Effector memory CD4-positive, alpha-beta T cell (primary cell): ENCODE measurements around the gene SNAP91.
"Not testable (repeated sequence)": the region's sequence is repeated elsewhere in the genome, so short reads cannot be mapped to it uniquely, and the experiment has no call there.

ENCODE experiments used
- DNase-seq, 3 donors: peaks; one replicate each; pipeline ENCODE4 v3.0.0-alpha.2; 2020
- H3K27ac ChIP-seq: 2 replicates; pipeline ENCODE4 v1.7.0; 2013; ENCODE audit warnings: mild to moderate bottlenecking, low read length, moderate library complexity; ENCODE audit not compliant: insufficient read depth, poor library complexity, severe bottlenecking
- H3K27me3 ChIP-seq: replicated peaks from 2 replicates; pipeline ENCODE4 v1.7.0; 2013; ENCODE audit warnings: mild to moderate bottlenecking, low read length; ENCODE audit not compliant: insufficient read depth, control insufficient read depth, poor library complexity, severe bottlenecking
- H3K36me3 ChIP-seq: 2 replicates; pipeline ENCODE4 v1.7.0; 2013; ENCODE audit warnings: mild to moderate bottlenecking, low read length, moderate library complexity; ENCODE audit not compliant: control insufficient read depth, insufficient read depth
- H3K4me1 ChIP-seq: 2 replicates; pipeline ENCODE4 v1.7.0; 2013; ENCODE audit warnings: low read length, mild to moderate bottlenecking; ENCODE audit not compliant: control insufficient read depth, insufficient read depth, poor library complexity, severe bottlenecking
- H3K4me3 ChIP-seq: 2 replicates; pipeline ENCODE4 v1.7.0; 2013; ENCODE audit warnings: low read length, low read depth, mild to moderate bottlenecking; ENCODE audit not compliant: insufficient read depth, poor library complexity, severe bottlenecking
- H3K9me3 ChIP-seq: 2 replicates; pipeline ENCODE4 v1.7.0; 2013; ENCODE audit warnings: mild to moderate bottlenecking, low read length, moderate library complexity; ENCODE audit not compliant: control insufficient read depth

The SNAP91 gene

DNA sequence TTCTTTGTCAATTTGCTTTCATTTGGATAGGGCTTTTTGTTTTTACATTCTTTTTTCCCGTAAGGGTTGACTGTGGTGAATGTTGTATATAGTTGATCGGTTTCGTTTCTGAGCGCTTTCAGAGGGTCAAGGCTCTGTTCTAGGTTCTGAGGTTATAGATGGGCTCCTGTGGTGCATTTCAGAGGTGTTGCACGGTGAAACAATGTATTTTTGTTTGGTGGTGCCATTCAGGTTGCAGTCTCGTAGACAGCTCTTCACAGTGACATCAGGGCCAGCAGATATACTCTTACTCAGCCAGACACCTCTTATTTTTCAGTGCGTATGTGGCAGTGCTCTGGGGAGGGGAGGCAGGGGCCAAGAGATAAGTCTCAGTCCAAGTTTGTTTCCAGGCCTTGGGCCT is 72.1 kb downstream of the SNAP91 start:
- no peaks in the 10 kb centered on the region for H3K4me1 ChIP-seq
- no peaks in the 10 kb centered on the region for H3K36me3 ChIP-seq
- no peak overlapping the region for H3K4me3 ChIP-seq
- H3K27me3 ChIP-seq, result no peaks in the 10 kb centered on the region
- no peak for DNase-seq
- H3K27ac ChIP-seq, result no peak overlapping the region
- no peaks in the 10 kb centered on the region for H3K9me3 ChIP-seq

DNA sequence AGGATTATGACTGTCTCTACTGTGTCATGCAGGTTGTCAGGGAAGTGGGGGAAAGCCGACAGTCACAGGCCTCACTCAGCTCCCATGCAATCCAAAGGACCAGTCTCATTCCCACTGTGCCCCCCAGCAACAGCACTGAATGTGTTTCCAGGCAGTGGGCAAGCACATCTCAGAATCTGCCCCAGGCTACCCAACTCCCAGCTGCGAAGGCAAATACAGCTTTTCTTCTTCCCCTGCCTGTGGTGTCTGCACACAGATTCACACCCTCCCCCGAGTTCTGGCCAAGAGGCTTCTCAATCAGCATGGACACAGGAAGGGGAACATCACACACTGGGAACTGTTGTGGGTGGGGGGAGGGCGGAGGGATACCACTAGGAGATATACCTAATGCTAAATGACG is 75.3 kb downstream of the SNAP91 start:
- no peak overlapping the region for H3K27ac ChIP-seq
- DNase-seq, result no peak
- H3K27me3 ChIP-seq, result no peaks in the 10 kb centered on the region
- H3K4me3 ChIP-seq, result no peak overlapping the region
- no peaks in the 10 kb centered on the region for H3K36me3 ChIP-seq
- no peaks in the 10 kb centered on the region for H3K9me3 ChIP-seq
- no peaks in the 10 kb centered on the region for H3K4me1 ChIP-seq

- no peaks in the 10 kb centered on the region for H3K4me1 ChIP-seq
- no peak for DNase-seq
- H3K9me3 ChIP-seq, result no peaks in the 10 kb centered on the region
- H3K27me3 ChIP-seq, result no peaks in the 10 kb centered on the region
- no peak overlapping the region for H3K4me3 ChIP-seq
- H3K36me3 ChIP-seq, result no peaks in the 10 kb centered on the region
- no peak overlapping the region for H3K27ac ChIP-seq
These were observed 75.8 kb downstream of the SNAP91 start for GRCh38 chr6:83633149-83633548.

DNA sequence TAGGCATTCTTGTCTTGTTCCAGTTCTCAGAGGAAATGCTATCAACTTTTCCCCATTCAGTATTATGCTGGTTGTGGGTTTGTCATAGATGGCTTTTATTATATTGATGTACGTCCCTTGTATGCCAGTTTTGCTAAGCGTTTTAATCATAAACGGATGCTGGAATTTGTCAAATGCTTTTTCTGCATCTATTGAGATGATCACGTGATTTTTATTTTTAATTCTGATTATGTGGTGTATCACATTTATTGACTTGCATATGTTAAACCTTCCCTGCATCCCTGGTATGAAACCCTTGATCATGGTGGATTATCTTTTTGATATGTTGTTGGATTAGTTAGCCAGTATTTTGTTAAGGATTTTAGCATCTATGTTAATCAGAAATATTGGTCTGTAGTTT is 79.0 kb downstream of the SNAP91 start:
- not testable (repeated sequence) for H3K9me3 ChIP-seq, H3K27ac ChIP-seq, H3K4me3 ChIP-seq, H3K4me1 ChIP-seq, DNase-seq, H3K36me3 ChIP-seq, H3K27me3 ChIP-seq

DNA sequence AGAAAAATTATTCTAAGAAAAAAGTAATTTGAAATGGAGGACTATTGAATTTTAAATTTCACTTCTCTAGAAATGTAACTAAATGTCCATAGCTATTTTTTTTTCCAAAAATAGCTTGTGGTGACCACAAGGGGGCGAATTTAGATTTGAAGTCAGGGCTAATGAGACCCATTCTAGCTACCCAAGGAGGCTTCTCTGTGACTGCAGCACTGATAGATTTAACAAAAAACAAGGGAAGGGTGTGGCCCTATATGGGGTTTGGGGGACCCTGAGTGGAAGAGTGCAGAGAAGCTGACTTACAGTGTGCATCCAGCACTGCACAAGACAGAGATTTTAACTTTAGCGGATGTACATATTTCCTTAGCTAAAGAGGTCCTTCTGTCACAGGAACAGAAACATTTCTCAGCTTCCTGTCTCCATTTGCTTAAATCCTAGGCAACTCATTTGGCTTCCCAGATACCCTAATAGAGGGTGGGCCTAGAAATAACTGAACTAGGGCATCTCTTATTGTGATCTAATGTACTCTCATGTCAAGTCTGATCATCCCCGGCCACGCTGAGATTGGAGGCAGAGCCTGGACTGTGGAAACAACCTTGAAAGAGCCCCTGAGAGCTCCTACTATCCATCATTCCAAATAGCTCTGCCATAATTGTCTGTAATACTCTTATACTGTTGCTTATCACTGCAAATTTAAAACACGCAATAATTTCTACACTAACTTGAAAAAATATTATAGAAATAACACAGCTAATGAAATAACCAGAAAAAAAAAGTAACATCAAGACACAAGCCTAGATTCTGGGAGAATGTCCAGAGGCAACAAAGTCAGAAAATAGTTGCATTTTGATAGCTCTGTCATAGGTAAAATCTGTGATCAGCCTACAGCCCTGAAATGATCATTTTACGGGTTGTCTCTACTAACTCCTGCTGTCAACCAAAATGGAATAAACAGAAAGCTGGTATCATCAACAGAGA is 93.6 kb downstream of the SNAP91 start:
- no peak overlapping the region for H3K4me3 ChIP-seq
- DNase-seq, result no peak
- H3K36me3 ChIP-seq, result no peaks in the 10 kb centered on the region
- H3K27me3 ChIP-seq, result no peaks in the 10 kb centered on the region
- no peaks in the 10 kb centered on the region for H3K4me1 ChIP-seq
- H3K27ac ChIP-seq, result no peak overlapping the region
- no peaks in the 10 kb centered on the region for H3K9me3 ChIP-seq

GRCh38 chr6:83613378-83613777 is 95.5 kb downstream of the SNAP91 start:
- Histone ChIP-seq H3K27ac (no peak overlapping the region), H3K4me1 (no peaks in the 10 kb centered on the region), H3K9me3 (no peaks in the 10 kb centered on the region), H3K27me3 (no peaks in the 10 kb centered on the region), H3K36me3 (no peaks in the 10 kb centered on the region), H3K4me3 (no peak overlapping the region)
- no peak for DNase-seq

- H3K27me3 ChIP-seq, result no peaks in the 10 kb centered on the region
- H3K27ac ChIP-seq, result no peak overlapping the region
- H3K4me1 ChIP-seq, result no peaks in the 10 kb centered on the region
- H3K36me3 ChIP-seq, result no peaks in the 10 kb centered on the region
- H3K4me3 ChIP-seq, result no peak overlapping the region
- H3K9me3 ChIP-seq, result no peaks in the 10 kb centered on the region
- no peak for DNase-seq
These were observed 99.7 kb downstream of the SNAP91 start for GRCh38 chr6:83609248-83609647.

GRCh38 chr6:83605517-83605916 is 103.4 kb downstream of the SNAP91 start:
- DNase-seq, result no peak
- no peaks in the 10 kb centered on the region for H3K27me3 ChIP-seq
- H3K9me3 ChIP-seq, result no peaks in the 10 kb centered on the region
- H3K4me1 ChIP-seq, result no peaks in the 10 kb centered on the region
- H3K27ac ChIP-seq, result no peak overlapping the region
- H3K36me3 ChIP-seq, result no peaks in the 10 kb centered on the region
- H3K4me3 ChIP-seq, result no peak overlapping the region

DNA sequence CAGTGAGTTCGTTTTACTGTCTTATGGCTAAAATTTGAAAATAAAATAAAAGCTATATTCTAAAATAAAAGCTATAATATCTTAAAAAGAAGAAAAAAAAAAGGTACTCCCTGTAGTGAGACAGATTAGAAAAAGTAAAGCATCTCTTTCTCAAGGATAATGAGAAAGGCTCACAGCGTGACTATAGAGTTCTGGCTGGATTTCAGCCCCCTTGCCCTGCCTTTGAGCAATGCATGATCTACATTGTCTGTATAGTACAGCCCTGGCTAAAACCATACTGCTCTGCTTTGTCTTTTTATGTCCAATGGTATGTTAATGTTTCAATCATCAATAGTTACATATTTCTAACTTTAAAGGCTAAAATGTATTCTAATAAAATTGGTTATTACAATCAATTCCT is 105.3 kb downstream of the SNAP91 start:
- Histone ChIP-seq H3K4me1 (no peaks in the 10 kb centered on the region), H3K27ac (no peak overlapping the region), H3K27me3 (no peaks in the 10 kb centered on the region), H3K36me3 (no peaks in the 10 kb centered on the region), H3K9me3 (no peaks in the 10 kb centered on the region), H3K4me3 (no peak overlapping the region)
- no peak for DNase-seq

GRCh38 chr6:83601119-83601518 is 107.8 kb downstream of the SNAP91 start:
- no peak overlapping the region for H3K27ac ChIP-seq
- H3K36me3 ChIP-seq, result no peaks in the 10 kb centered on the region
- H3K27me3 ChIP-seq, result no peaks in the 10 kb centered on the region
- no peaks in the 10 kb centered on the region for H3K9me3 ChIP-seq
- DNase-seq, result no peak
- no peaks in the 10 kb centered on the region for H3K4me1 ChIP-seq
- H3K4me3 ChIP-seq, result no peak overlapping the region
